Right ventricle myocardium superior (tissue), 1 donor: ENCODE data around the gene DYNAP. TPM values are rescaled to one million over a fixed set of nuclear protein-coding genes. Genes with fewer than 3 reads are reported as not detected.

Experiments
- ATAC-seq: fragments of 200-7000 bp; cut with Tn5 transposase; one replicate; pipeline ENCODE4 v1.9.1; 2020; ENCODE audit warnings: mild to moderate bottlenecking; ENCODE audit not compliant: poor library complexity
- DNase-seq: peaks from one replicate; pipeline ENCODE4 v3.0.0-alpha.2; 2020
- intact Hi-C: fragments of 100-400 bp; cut with DNase I; formaldehyde crosslinking; loops from one replicate; pipeline ENCODE4 v1.11.2; 2022
- long read RNA-seq: library from polyadenylated mRNA; unstranded; transcript quantifications from one replicate; pipeline ENCODE4 v2.0.0, GENCODE V29; 2021
- total RNA-seq: library from RNA; stranded (reverse); fragmentation: NEBNext Ultra II Directional; extraction: Animal tissue kit (Norgen Biotek cat#: 25700); gene quantifications from one replicate; pipeline ENCODE4 v1.2.1, GENCODE V29; 2021
- donor health status: DM: no; HTN: yes; CAD: no; lungs with severe emphysema.

The DYNAP gene
- total RNA-seq, result not detected
- long read RNA-seq, result 0 reads

- intact Hi-C loops, result no loop called here
- ATAC-seq (no peak), DNase-seq (no peak)
Measured at GRCh38 chr18:54590945-54591344, at the start of gene DYNAP. Gene DYNAP, plus strand, starts transcription at chr18:54591245. Its CDS starts 38 bp downstream, at chr18:54591283.

- intact Hi-C loops, result loop anchor here (10.0 kb wide), 1 partner anchor 433 kb away; no protein-coding TSS in a partner anchor
- DNase-seq (no peak), ATAC-seq (no peak)
Measured at GRCh38 chr18:54551590-54551989, 39.5 kb upstream of the DYNAP start.

GRCh38 chr18:54555286-54555685, 35.8 kb upstream of the DYNAP start:
- ATAC-seq, result no peak
- intact Hi-C loops, result loop anchor here (10.0 kb wide), 1 partner anchor 430 kb away; no protein-coding TSS in a partner anchor
- DNase-seq, result no peak

GRCh38 chr18:54555996-54556395, 35.0 kb upstream of the DYNAP start:
- no peak for ATAC-seq
- intact Hi-C loops, result loop anchor here (10.0 kb wide), 1 partner anchor 429 kb away; no protein-coding TSS in a partner anchor

GRCh38 chr18:54557958-54558357, 33.1 kb upstream of the DYNAP start:
- ATAC-seq, result no peak
- intact Hi-C loops, result loop anchor here (10.0 kb wide), 1 partner anchor 427 kb away; no protein-coding TSS in a partner anchor
- no peak for DNase-seq

More at GRCh38 chr18:54555996-54556395, 35.0 kb upstream of the DYNAP start:
- no peak for DNase-seq

GRCh38 chr18:54558609-54559585, 32.1 kb upstream of the DYNAP start:
- ATAC-seq, result no peak
- no peak for DNase-seq
- intact Hi-C loops, result loop anchor here (10.0 kb wide), 1 partner anchor 426 kb away; no protein-coding TSS in a partner anchor

- intact Hi-C loops, result no loop called here
- ATAC-seq (no peak), DNase-seq (no peak)
Measured at GRCh38 chr18:54561706-54562267, 29.3 kb upstream of the DYNAP start.

- intact Hi-C loops, result no loop called here
- ATAC-seq (no peak), DNase-seq (no peak)
Measured at GRCh38 chr18:54580202-54580729, 10.8 kb upstream of the DYNAP start.

GRCh38 chr18:54584065-54584464, 7.0 kb upstream of the DYNAP start:
- ATAC-seq (no peak), DNase-seq (no peak)
- intact Hi-C loops, result no loop called here

- intact Hi-C loops, result no loop called here
- ATAC-seq (no peak), DNase-seq (no peak)
Measured at GRCh38 chr18:54585743-54586142, 5.3 kb upstream of the DYNAP start.

- DNase-seq (no peak), ATAC-seq (no peak)
- intact Hi-C loops, result no loop called here
Measured at GRCh38 chr18:54604211-54604610, 13.2 kb downstream of the DYNAP start.

GRCh38 chr18:54606835-54607212, 15.8 kb downstream of the DYNAP start:
- DNase-seq (no peak), ATAC-seq (no peak)
- intact Hi-C loops, result no loop called here

GRCh38 chr18:54607213-54608027, 16.4 kb downstream of the DYNAP start:
- DNase-seq (no peak), ATAC-seq (no peak)
- intact Hi-C loops, result no loop called here

GRCh38 chr18:54608028-54608642, 17.1 kb downstream of the DYNAP start:
- DNase-seq, result no peak
- intact Hi-C loops, result no loop called here
- ATAC-seq, result no peak

GRCh38 chr18:54611816-54612215, 20.8 kb downstream of the DYNAP start:
- DNase-seq (no peak), ATAC-seq (no peak)
- intact Hi-C loops, result no loop called here

- ATAC-seq (no peak), DNase-seq (no peak)
- intact Hi-C loops, result no loop called here
Measured at GRCh38 chr18:54612237-54612636, 21.2 kb downstream of the DYNAP start.

GRCh38 chr18:54613174-54613573, 22.1 kb downstream of the DYNAP start:
- DNase-seq, result no peak
- intact Hi-C loops, result no loop called here
- no peak for ATAC-seq

GRCh38 chr18:54616220-54616848, 25.3 kb downstream of the DYNAP start:
- intact Hi-C loops, result no loop called here

More at GRCh38 chr18:54616220-54616848, 25.3 kb downstream of the DYNAP start:
- DNase-seq (no peak), ATAC-seq (no peak)
